Measurements from ENCODE around the gene RIPPLY3.

- TF ChIP-seq GATA2 (IDR thresholded peaks at IDR 0.05; ENCODE audit: low read depth, low read length) (no peak), GATA3 (IDR thresholded peaks at IDR 0.05; ENCODE audit: low read depth, low read length) (no peak)
These were observed 30.2 kb upstream of the RIPPLY3 start for GRCh38 chr21:36976228-36976861.
